Measurements from ENCODE around the gene PATE1.

DNA sequence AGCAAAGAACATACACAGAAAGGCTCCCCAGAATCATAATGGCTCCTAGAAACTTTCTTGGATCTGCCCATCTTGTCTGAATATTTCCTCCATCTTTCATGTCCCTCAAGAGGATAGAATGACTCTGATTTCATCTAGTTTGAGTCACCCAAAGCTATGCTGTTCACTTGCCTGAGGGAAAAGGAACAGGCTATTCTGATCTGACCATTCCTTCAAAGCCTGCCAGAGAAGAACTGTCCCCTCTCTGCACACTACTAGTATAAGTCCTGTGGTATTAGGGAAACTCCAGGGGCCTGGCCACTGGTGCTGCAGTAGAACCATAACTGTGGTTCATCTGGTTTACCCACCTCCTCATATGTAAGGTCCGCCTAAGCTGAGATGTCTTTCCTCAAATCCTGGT lies 2.4 kb upstream of the PATE1 start:
- TF ChIP-seq, protein P1, sequence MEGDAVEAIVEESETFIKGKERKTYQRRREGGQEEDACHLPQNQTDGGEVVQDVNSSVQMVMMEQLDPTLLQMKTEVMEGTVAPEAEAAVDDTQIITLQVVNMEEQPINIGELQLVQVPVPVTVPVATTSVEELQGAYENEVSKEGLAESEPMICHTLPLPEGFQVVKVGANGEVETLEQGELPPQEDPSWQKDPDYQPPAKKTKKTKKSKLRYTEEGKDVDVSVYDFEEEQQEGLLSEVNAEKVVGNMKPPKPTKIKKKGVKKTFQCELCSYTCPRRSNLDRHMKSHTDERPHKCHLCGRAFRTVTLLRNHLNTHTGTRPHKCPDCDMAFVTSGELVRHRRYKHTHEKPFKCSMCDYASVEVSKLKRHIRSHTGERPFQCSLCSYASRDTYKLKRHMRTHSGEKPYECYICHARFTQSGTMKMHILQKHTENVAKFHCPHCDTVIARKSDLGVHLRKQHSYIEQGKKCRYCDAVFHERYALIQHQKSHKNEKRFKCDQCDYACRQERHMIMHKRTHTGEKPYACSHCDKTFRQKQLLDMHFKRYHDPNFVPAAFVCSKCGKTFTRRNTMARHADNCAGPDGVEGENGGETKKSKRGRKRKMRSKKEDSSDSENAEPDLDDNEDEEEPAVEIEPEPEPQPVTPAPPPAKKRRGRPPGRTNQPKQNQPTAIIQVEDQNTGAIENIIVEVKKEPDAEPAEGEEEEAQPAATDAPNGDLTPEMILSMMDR (IDR thresholded peaks at IDR 0.05): no peak
- no peak for TF ChIP-seq POLR2A (IDR thresholded peaks at IDR 0.05)
